Skeletal muscle cell (primary cell): Measurements from ENCODE around the gene ARHGEF37.
"Not testable (repeated sequence)": the region's sequence is repeated elsewhere in the genome, so short reads cannot be mapped to it uniquely, and the experiment has no call there.

ENCODE experiments used
- DNase-seq: peaks from one replicate; pipeline ENCODE4 v3.0.0-alpha.2; 2010; ENCODE audit warnings: low read depth
- H3K4me3 ChIP-seq: 2 replicates; pipeline ENCODE4 v1.5.1; 2011; ENCODE audit warnings: low read depth, mild to moderate bottlenecking, control low read depth, low read length, moderate library complexity

Gene ARHGEF37

DNA sequence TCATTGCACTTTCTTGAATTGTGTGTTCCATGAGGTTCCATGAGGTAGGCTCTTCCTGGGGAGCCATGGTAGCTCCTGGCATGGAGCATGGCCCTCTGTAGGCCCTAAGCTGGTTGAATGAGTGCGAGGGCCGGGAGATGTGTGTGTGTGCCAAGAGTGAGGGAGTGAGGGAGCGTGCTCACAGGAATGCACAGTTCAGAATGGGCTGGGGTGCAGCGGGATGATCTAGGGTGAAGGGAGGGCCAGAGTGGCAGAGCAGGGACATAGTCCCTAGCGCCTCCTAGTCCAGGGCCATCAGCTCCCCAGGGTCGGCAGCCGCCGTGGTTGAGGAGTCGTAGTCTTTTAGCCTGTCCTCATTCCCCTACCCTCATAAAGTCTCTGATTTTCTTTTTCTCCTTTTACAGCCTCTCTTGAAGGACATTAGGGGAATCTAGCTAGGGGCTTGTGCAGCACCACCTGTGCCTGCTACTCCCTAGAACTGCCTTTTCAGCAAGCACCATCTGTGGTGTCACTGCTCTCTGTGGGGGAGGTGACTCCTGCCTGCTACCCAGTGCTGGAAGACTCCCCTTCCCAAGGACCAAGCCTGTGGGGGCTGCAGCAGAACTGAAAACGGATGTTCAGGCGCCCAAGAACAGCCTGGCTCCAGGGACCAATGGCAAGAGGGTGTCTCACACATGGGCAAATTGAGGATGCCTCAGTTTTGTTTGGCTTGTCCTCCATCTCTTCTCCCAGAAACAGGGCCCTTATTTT lies 83.5 kb downstream of the ARHGEF37 start:
- DNase-seq = no peak
- H3K4me3 ChIP-seq = no peak overlapping the region

DNA sequence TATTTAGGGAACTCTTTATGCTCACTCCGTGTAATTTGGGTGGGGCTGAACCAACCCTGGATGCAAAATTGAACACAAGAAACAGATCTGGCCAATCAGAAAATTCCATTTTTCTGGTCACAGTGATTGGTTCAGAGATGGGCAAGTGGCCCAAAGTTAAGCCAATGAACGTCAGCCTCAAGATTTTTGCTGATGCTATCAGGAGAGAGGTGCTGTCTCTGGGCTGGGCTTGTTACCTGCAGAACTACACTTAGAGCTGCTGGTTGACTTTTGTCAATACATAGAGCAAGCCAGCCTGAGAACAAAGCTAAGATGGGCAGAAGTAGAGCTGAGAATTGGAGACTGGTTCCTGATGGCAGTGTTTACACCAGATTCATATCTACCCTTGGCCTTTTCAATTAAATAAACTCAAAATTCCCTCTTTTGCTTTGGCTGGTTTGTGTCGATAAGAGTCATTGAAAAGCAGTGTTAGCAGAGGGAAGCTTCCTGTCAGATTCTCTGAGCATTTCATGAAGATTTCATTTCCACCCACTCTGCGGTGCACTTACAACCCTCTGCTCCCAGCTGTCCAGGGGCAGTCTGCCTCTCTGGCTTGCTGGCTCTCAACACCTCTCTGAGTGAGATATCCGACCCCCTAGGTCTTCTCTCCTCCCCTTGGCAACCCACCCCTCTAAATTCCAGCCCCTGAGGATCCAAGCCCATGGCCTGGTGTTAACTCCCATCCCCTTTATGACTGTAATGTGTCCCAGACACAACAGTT lies 84.3 kb downstream of the ARHGEF37 start:
- no peak for DNase-seq
- no peak overlapping the region for H3K4me3 ChIP-seq

DNA sequence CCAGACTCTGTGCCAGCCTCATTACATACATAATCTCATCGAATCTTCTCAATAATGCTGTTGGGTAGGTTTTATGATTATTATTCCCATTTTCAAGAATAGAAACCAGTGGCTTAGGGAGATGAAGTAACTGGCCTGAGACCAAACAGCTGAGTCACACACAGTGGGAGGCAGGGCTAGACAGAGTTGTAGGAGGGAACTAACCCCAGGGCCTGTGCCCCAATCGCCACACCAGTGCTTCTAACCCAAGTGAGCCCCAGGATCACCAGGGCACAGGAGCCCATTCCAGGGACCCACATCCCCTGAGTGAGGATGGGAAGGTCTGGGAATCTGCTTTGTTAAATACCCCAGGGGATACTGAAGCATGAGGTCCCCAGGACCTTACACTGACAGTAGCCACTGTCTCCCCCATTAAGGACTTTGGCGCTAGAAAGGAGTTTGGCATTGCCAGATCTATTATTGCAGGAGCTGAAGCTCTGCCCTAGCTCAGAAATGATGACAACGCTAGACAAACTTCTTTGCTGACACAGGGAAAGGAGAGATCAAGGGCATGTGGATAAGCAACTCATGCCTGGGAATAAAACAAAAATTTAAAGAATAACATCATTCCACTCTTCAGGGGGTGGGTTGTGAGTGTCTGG lies 85.0 kb downstream of the ARHGEF37 start:
- H3K4me3 ChIP-seq = no peak overlapping the region
- peak; percentile 14 for DNase-seq

DNA sequence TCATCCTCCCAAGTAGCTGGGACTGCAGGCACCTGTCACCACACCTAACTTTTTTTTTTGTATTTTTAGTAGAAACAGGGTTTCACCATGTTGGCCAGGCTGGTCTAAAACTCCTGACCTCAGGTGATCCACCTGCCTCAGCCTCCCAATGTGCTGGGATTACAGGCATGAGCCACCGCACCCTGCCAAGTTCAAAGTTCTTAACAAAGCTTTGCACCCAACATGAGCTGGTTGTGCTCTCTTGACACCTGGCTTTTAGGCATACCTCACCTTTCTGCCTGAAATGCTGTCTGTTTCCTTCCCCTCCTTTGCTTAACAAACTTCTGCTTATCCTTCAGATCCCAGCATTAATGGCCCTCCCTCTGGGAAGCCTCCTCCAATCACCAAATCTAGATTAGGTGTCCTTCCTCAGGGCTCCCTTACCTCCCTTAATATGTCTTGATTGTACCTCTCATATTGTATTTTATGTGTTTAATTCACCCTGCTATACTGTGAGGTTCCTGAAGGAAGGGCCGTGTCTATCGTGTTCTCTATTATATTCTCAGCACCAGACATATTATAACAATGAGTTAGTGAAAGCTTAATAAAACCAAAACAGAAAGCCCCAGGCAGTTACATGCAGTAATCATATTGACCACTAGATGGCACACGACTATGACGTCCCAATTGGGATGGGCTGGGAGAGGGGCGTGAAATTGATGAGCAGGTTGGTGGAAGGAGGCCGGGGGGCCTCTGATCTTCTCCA lies 86.0 kb downstream of the ARHGEF37 start:
- no peak for DNase-seq
- H3K4me3 ChIP-seq = no peak overlapping the region

DNA sequence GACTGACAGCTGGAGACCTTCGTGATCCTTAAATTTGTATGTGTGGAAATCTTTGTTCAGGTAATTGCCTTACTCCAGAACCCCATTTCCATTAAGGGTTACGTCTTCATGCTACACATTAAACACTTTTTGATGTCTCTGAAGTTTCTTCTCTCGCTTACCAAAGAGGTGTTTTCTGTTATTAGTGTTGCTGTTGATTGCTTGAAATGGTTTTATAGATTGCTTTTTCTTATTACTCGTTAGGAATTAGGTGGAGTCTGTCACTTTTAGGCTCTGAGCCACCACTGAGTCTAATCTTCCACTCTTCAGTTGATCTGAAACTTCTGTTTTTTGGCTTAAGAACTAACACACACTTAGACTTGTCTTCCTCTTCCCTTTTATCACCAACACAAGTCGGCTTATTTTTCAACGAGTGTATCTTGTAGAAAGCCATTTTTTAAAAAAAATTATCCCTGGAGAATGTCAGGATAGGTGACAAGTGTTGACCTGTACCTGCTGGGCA lies 86.6 kb downstream of the ARHGEF37 start:
- DNase-seq = no peak

GRCh38 chr5:149669273-149669672 lies 88.0 kb downstream of the ARHGEF37 start:
- DNase-seq, H3K4me3 ChIP-seq: not testable (repeated sequence)

More for the DNA sequence above, 86.6 kb downstream of the ARHGEF37 start:
- no peak overlapping the region for H3K4me3 ChIP-seq

- no peak overlapping the region for H3K4me3 ChIP-seq
- no peak for DNase-seq
Observed at GRCh38 chr5:149671544-149671943, 90.2 kb downstream of the ARHGEF37 start.

GRCh38 chr5:149672701-149673476 lies 91.6 kb downstream of the ARHGEF37 start:
- DNase-seq = no peak
- no peak overlapping the region for H3K4me3 ChIP-seq

DNA sequence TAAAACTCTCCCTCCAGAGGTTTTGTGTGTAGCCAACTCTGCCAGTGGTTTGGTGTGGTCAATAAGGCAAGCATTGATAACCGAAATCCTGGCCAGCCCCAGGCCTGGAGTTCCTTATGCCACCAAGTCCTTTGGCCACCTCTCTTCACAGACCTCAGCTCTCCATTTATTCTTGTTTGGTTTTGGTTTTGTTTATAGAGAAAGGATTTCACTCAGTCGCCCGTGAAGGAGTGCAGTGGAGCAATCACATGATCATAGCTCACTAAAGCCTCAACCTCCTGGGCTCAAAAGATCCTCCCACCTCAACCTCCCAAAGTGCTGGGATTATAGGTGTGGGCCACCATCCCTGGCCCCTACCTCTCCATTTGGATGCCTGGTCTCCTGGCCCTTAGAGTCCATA lies 93.4 kb downstream of the ARHGEF37 start:
- H3K4me3 ChIP-seq = no peak overlapping the region
- no peak for DNase-seq

DNA sequence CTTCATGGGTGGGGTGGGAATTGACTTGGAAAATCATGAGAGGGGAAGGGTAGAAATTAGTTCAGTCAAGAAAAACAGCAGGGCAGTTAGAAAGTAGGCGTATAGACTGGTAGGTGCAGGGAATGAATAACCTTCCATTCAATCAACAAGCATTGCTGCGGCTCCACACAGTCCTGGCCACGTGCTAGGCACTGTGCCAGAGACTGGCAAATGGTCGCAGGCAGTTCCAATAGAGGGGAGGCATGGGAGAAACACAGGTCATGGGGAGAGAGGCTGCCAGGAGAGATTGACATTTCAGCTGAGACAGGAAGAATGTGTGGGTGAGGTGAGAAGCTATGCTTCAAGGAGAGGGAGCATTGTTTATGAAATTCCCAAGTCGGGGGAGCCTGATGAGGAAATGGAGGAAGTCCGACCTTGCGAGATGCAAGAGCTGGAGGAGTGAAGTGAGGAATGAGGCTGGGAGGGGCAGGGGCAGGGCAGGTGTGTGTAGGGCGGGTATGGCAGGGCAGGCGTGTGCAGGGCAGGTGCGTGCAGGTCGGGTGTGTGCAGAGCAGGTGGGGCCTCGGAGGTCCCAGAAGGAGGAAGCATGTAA lies 94.4 kb downstream of the ARHGEF37 start:
- H3K4me3 ChIP-seq = no peak overlapping the region
- DNase-seq = no peak

GRCh38 chr5:149677731-149678130 lies 96.4 kb downstream of the ARHGEF37 start:
- DNase-seq = no peak

DNA sequence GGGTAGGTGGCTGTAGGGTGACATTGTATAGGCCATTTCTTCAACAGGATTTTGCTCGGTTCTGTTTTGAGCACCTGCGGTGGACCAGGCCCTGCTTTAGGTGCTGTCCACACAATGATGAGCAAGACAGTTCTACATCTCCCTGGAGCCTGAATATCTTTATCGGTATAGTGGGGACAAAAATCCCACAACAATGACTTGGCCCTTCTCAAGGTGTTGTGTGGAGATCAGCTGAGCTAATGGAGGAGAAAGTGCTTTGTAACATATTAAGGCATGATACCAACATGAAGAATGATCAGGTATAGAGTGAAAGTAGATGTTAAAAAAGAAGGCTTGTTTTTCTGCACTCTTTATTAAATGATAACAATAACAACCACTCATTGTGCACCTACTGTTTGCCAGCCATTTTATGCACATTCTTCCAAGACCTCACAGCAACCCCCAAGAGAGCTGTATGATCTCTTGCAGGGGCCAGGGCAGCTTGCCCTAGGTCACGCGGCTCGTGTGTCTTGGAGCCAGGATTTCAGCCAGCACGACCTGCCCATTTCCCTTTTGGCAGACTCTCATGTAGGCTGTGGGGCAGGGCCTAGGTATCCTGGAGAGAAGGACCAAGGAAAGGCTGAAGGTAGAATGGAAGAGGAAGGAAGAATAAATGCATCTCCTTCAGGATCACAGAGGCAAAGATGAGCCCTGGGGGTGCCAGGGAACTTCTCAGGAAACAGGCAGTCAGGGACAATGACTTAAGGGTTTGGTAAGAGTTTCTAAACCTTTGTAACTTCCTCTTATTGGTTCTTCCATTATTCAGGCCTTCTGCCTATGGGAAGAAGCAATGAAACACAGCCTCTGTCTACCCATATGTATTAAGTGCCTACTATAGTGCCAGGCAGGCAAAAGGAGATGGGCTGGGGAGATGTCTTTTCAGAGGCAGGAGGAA lies 98.8 kb downstream of the ARHGEF37 start:
- no peak overlapping the region for H3K4me3 ChIP-seq
- DNase-seq = no peak

More at GRCh38 chr5:149677731-149678130, 96.4 kb downstream of the ARHGEF37 start:
- H3K4me3 ChIP-seq = no peak overlapping the region

DNA sequence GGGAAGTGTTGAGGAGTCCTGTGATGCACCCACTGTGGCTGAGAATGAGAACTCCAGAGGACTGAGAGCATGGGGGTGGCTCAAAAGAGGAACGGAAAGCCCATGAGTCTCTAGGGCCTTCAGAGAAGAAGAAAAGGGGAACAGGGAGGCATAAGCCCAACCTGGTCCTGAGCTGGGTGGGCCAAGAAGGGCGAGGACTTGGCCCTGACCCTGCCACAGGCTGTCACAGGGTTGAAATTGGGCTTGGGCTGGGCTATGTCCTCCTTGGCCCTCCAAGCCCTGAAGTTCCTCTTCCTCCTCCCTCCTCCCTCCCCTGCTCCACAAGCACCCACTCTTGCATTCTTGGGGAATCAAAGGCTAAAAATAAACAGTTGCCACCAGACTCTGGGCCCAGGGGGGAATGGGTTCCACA lies 99.5 kb downstream of the ARHGEF37 start:
- no peak for DNase-seq
- no peak overlapping the region for H3K4me3 ChIP-seq

- no peak overlapping the region for H3K4me3 ChIP-seq
- no peak for DNase-seq
Observed at GRCh38 chr5:149681252-149681651, 100.0 kb downstream of the ARHGEF37 start.

- no peak overlapping the region for H3K4me3 ChIP-seq
- no peak for DNase-seq
Observed at GRCh38 chr5:149681922-149682321, 100.6 kb downstream of the ARHGEF37 start.

DNA sequence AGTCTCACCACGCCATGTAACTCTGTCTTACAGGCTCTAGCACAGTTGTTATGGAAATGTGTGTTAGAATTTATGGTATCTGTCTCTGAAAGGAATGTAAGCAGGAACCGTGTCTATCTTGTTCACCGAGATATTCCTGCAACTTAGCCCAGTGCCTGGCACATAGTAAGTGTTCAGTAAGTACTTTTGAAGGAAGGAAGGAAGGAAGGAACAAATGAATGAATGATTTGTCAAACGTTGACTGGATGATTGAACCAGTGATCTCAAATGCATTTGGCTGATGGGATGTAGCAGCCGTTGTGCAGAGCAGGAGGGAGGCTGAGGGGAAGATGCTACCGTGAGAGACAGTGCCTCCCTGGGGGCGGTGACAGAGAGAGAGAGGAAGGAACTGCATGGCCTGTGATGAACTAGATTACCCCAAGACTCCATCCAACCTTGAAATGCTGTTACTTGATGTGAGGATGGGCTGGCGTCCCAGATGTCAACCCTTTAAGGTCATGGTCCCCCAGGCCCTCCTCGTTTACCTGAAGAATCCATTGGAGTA lies 101.3 kb downstream of the ARHGEF37 start:
- no peak for DNase-seq

GRCh38 chr5:149683964-149684363 lies 102.7 kb downstream of the ARHGEF37 start:
- no peak for DNase-seq
- H3K4me3 ChIP-seq = no peak overlapping the region

More for the DNA sequence above, 101.3 kb downstream of the ARHGEF37 start:
- no peak overlapping the region for H3K4me3 ChIP-seq
